Vagina (tissue), 2 donors: ENCODE data around the gene DENND5B. TPM values are rescaled to one million over a fixed set of nuclear protein-coding genes. Genes with fewer than 3 reads are reported as not detected.

Experiments used
- DNase-seq, 2 donors: peaks; one replicate each; pipeline ENCODE4 v3.0.0-alpha.2; 2017; ENCODE audit errors: extremely low spot score in 2 of 2
- H3K27ac ChIP-seq: fragments of 200-600 bp; sonication (generic); one replicate; pipeline ENCODE4 v1.5.1; 2019
- H3K27me3 ChIP-seq: fragments of 200-600 bp; sonication (generic); one replicate; pipeline ENCODE4 v1.5.1; 2019
- H3K36me3 ChIP-seq, 2 donors: fragments of 200-600 bp; sonication (generic); one replicate each; pipeline ENCODE4 v1.5.1; 2017 to 2019
- H3K4me1 ChIP-seq: fragments of 200-600 bp; sonication (generic); one replicate; pipeline ENCODE4 v1.5.1; 2019
- H3K4me3 ChIP-seq, 2 donors: fragments of 200-600 bp; sonication (generic); 1 replicate in 1 of 2; 2 replicates in 1 of 2; pipeline ENCODE4 v1.5.1; 2016 to 2019
- H3K9me3 ChIP-seq: fragments of 200-600 bp; sonication (generic); one replicate; pipeline ENCODE4 v1.5.1; 2019
- POLR2A ChIP-seq, 2 donors: fragments of 450-650 bp; IDR thresholded peaks; one replicate each; pipeline ENCODE4 v1.6.1; 2017; ENCODE audit warnings: antibody characterized with exemption in 2 of 2, mild to moderate bottlenecking in 2 of 2, moderate library complexity in 2 of 2
- POLR2AphosphoS5 ChIP-seq, 2 donors: sonication (generic); formaldehyde crosslinking; IDR thresholded peaks; one replicate each; pipeline ENCODE4 v1.9.0; 2017; ENCODE audit warnings: antibody characterized with exemption in 2 of 2, mild to moderate bottlenecking in 2 of 2, low read depth in 1 of 2; ENCODE audit not compliant: insufficient read depth in 1 of 2
- intact Hi-C: fragments of 100-400 bp; cut with DNase I; formaldehyde crosslinking; loops from one replicate; pipeline ENCODE4 v1.15.1; 2023
- total RNA-seq: library from RNA; depleted of rRNA; stranded (reverse); fragments of >200 nt; gene quantifications from one replicate; pipeline ENCODE4 v1.2.3, GENCODE V29; 2016
- TF ChIP-seq, protein P1 (sequence below), 3 experiments: fragments of 450-650 bp in 2 of 3; fragments of 200-600 bp in 1 of 3; sonication (generic) in 1 of 3; IDR thresholded peaks; one replicate each; pipeline ENCODE4 v1.5.1; 2017 to 2019; ENCODE audit warnings: antibody characterized with exemption in 3 of 3, mild to moderate bottlenecking in 2 of 3, moderate library complexity in 2 of 3

Gene DENND5B
- total RNA-seq, 1 donor from 2014 or later, result 25.3 TPM

GRCh38 chr12:31629756-31630732 lies 39.1 kb upstream of the DENND5B start:
- intact Hi-C loops, result loop anchor here (10.0 kb wide), 1 partner anchor 375 kb away; no protein-coding TSS in a partner anchor
- TF ChIP-seq POLR2AphosphoS5 (IDR thresholded peaks at IDR 0.05; ENCODE audit: insufficient read depth in 1 of 2, low read depth in 1 of 2) (no peak), POLR2A (IDR thresholded peaks at IDR 0.05) (no peak)
- TF ChIP-seq, protein P1, sequence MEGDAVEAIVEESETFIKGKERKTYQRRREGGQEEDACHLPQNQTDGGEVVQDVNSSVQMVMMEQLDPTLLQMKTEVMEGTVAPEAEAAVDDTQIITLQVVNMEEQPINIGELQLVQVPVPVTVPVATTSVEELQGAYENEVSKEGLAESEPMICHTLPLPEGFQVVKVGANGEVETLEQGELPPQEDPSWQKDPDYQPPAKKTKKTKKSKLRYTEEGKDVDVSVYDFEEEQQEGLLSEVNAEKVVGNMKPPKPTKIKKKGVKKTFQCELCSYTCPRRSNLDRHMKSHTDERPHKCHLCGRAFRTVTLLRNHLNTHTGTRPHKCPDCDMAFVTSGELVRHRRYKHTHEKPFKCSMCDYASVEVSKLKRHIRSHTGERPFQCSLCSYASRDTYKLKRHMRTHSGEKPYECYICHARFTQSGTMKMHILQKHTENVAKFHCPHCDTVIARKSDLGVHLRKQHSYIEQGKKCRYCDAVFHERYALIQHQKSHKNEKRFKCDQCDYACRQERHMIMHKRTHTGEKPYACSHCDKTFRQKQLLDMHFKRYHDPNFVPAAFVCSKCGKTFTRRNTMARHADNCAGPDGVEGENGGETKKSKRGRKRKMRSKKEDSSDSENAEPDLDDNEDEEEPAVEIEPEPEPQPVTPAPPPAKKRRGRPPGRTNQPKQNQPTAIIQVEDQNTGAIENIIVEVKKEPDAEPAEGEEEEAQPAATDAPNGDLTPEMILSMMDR (IDR thresholded peaks at IDR 0.05), result no peak
- no peak for DNase-seq
- H3K27ac ChIP-seq, result no peak overlapping the region
- H3K4me1 ChIP-seq, result peaks cover 11% of the 10 kb centered on the region
- H3K4me3 ChIP-seq, result no peak overlapping the region
- H3K36me3 ChIP-seq, result no peaks in the 10 kb centered on the region
- no peaks in the 10 kb centered on the region for H3K27me3 ChIP-seq
- no peaks in the 10 kb centered on the region for H3K9me3 ChIP-seq

- TF ChIP-seq POLR2A (IDR thresholded peaks at IDR 0.05) (no peak), POLR2AphosphoS5 (IDR thresholded peaks at IDR 0.05; ENCODE audit: insufficient read depth in 1 of 2, low read depth in 1 of 2) (no peak)
- TF ChIP-seq, protein P1 (IDR thresholded peaks at IDR 0.05), result no peak
- Histone ChIP-seq H3K4me1 (peaks cover 11% of the 10 kb centered on the region), H3K27me3 (no peaks in the 10 kb centered on the region), H3K36me3 (no peaks in the 10 kb centered on the region), H3K4me3 (no peak overlapping the region), H3K27ac (no peak overlapping the region), H3K9me3 (no peaks in the 10 kb centered on the region)
- intact Hi-C loops, result no loop called here
- DNase-seq, result no peak
Measured at GRCh38 chr12:31627456-31628054, 36.6 kb upstream of the DENND5B start.

GRCh38 chr12:31626270-31626995 lies 35.5 kb upstream of the DENND5B start:
- H3K9me3 ChIP-seq, result no peaks in the 10 kb centered on the region
- intact Hi-C loops, result no loop called here
- DNase-seq, result no peak
- peaks cover 11% of the 10 kb centered on the region for H3K4me1 ChIP-seq
- H3K36me3 ChIP-seq, result no peaks in the 10 kb centered on the region
- H3K27me3 ChIP-seq, result no peaks in the 10 kb centered on the region
- TF ChIP-seq POLR2AphosphoS5 (IDR thresholded peaks at IDR 0.05; ENCODE audit: insufficient read depth in 1 of 2, low read depth in 1 of 2) (no peak), POLR2A (IDR thresholded peaks at IDR 0.05) (no peak)
- TF ChIP-seq, protein P1 (IDR thresholded peaks at IDR 0.05), result no peak
- no peak overlapping the region for H3K4me3 ChIP-seq
- H3K27ac ChIP-seq, result no peak overlapping the region

- H3K36me3 ChIP-seq, result no peaks in the 10 kb centered on the region
- TF ChIP-seq POLR2A (IDR thresholded peaks at IDR 0.05), result no peak
- TF ChIP-seq, protein P1 (IDR thresholded peaks at IDR 0.05), result no peak
- TF ChIP-seq POLR2AphosphoS5 (IDR thresholded peaks at IDR 0.05; ENCODE audit: insufficient read depth in 1 of 2, low read depth in 1 of 2), result no peak
- no peaks in the 10 kb centered on the region for H3K4me1 ChIP-seq
- no peak overlapping the region for H3K4me3 ChIP-seq
- H3K9me3 ChIP-seq, result no peaks in the 10 kb centered on the region
- H3K27me3 ChIP-seq, result no peaks in the 10 kb centered on the region
- no peak overlapping the region for H3K27ac ChIP-seq
- intact Hi-C loops, result no loop called here
- DNase-seq, result no peak
Measured at GRCh38 chr12:31622038-31622437, 31.1 kb upstream of the DENND5B start.
